ENCODE measurements around the gene SH3BP1. TPM values are rescaled to one million over a fixed set of nuclear protein-coding genes. Genes with fewer than 3 reads are reported as not detected.

Gene SH3BP1
- total and polyA plus RNA-seq, 2 of the 8 experiments (the other 6 are each of a cell fraction or from before 2014, with no cell fraction given), result 23.9 to 40.3 TPM

GRCh38 chr22:37669586-37669985 lies 30.1 kb downstream of the SH3BP1 start:
- Histone ChIP-seq H4K8ac (ENCODE audit: extremely low read depth, insufficient read depth, low read length) (no peak overlapping the region), H4K5ac (ENCODE audit: insufficient read length, low read depth, low read length) (no peak overlapping the region), H2BK20ac (ENCODE audit: low read length) (no peak overlapping the region), H3K79me2 (ENCODE audit: control insufficient read depth in 1 of 2, insufficient read depth in 2 of 2, low read length in 2 of 2) (peaks cover 0 to 7% of the 10 kb centered on the region in 2 experiments; a peak in 2 of 4 replicates), H3K23me2 (ENCODE audit: low read depth, low read length) (no peaks in the 10 kb centered on the region), H2BK15ac (ENCODE audit: low read length) (no peak overlapping the region), H4K20me1 (replicated peaks in 1 of 2; ENCODE audit: control insufficient read depth in 1 of 2, insufficient read depth in 2 of 2, low read length in 2 of 2) (peaks cover 3 to 15% of the 10 kb centered on the region in 2 experiments), H2BK12ac (ENCODE audit: low read depth, low read length) (no peak overlapping the region), H3K27ac (ENCODE audit: low read depth, low read length) (no peak overlapping the region), H3K23ac (ENCODE audit: insufficient read length) (no peak overlapping the region), H3K4me1 (replicated peaks in 1 of 4; ENCODE audit: control insufficient read depth in 3 of 4, insufficient read depth in 4 of 4, low read length in 3 of 4) (peaks cover 0 to 3% (median 2%) of the 10 kb centered on the region in 4 experiments; a peak in 2 of 7 replicates), H3K4me2 (ENCODE audit: insufficient read depth in 1 of 2, low read depth in 2 of 2, low read length in 2 of 2) (no peak overlapping the region), H2BK5ac (ENCODE audit: low read depth, low read length) (no peak overlapping the region), H2BK120ac (replicated peaks; ENCODE audit: low read depth, low read length) (no peak overlapping the region), H3K56ac (replicated peaks; ENCODE audit: insufficient read length, low read depth, low read length) (no peak overlapping the region), H2AK5ac (ENCODE audit: low read depth, low read length) (no peak overlapping the region), H3K79me1 (ENCODE audit: low read depth, low read length) (peaks cover 7% of the 10 kb centered on the region), H3K9ac (replicated peaks in 1 of 4; ENCODE audit: extremely low read depth in 1 of 4, low read depth in 3 of 4, low read length in 3 of 4) (no peak overlapping the region), H3K14ac (ENCODE audit: insufficient read length) (no peak overlapping the region), H3K36me3 (ENCODE audit: control insufficient read depth in 2 of 4, insufficient read depth in 4 of 4, low read length in 3 of 4) (peaks cover 2 to 16% (median 8%) of the 10 kb centered on the region in 4 experiments; a peak in 5 of 8 replicates), H2AFZ (ENCODE audit: low read length) (no peak overlapping the region), H4K91ac (replicated peaks; ENCODE audit: insufficient read length, low read length) (no peak overlapping the region), H3K27me3 (replicated peaks in 1 of 4; ENCODE audit: control insufficient read depth in 3 of 4, extremely low read depth in 1 of 4, insufficient read depth in 3 of 4, low read length in 3 of 4) (no peaks in the 10 kb centered on the region), H3K18ac (ENCODE audit: extremely low read depth, low read length) (no peak overlapping the region), H3K9me3 (ENCODE audit: insufficient read depth in 2 of 2, low read depth in 1 of 2, low read length in 1 of 2) (no peaks in the 10 kb centered on the region), H3K4me3 (ENCODE audit: extremely low read depth in 1 of 4, insufficient read depth in 2 of 4, low read depth in 3 of 4, low read length in 4 of 4) (no peak overlapping the region), H3K4ac (replicated peaks; ENCODE audit: insufficient read length, low read depth, low read length) (no peak overlapping the region)
- 90% methylated on average over 6 of the region's 6 CpGs; no CpG with 5 or more reads in 1 of the 2 experiments for WGBS, 2 experiments (ENCODE audit: extremely low coverage in 1 of 2, insufficient coverage in 1 of 2, insufficient read length in 1 of 2, insufficient replicate concordance in 2 of 2, low coverage in 1 of 2, low lambda C conversion rate in 2 of 2, missing lambda C conversion rate in 1 of 2)
- CTCF ChIA-PET (ENCODE audit: partially characterized antibody), result interaction anchor here (3.0 to 5.0 kb wide), 2 partner anchors 8 to 13 kb away, joined by 13 to 45 read pairs; no protein-coding TSS in a partner anchor
- no peak for DNase-seq (ENCODE audit: low read depth in 1 of 2, low spot score in 2 of 2)
- POLR2A ChIA-PET (ENCODE audit: partially characterized antibody), result interaction anchor here (0.6 to 2.0 kb wide), 4 partner anchors 10 to 143 kb away, joined by 3 to 4 read pairs (median 4); partner anchors contain the start of gene PDXP
- no peak for FAIRE-seq
- no peak for TF ChIP-seq HDAC2 (IDR thresholded peaks at IDR 0.05; ENCODE audit: borderline replicate concordance in 1 of 2, low read depth in 2 of 2, low read length in 2 of 2)

Data from H1 (cell line).